Measurements from ENCODE around the gene SPAG16.

- TF ChIP-seq EP300 (IDR thresholded peaks at IDR 0.05) = no peak
- TF ChIP-seq CHD2 (IDR thresholded peaks at IDR 0.05; ENCODE audit: low read length, partially characterized antibody) = no peak
- no peak for TF ChIP-seq NR3C1 (IDR thresholded peaks at IDR 0.05)
- TF ChIP-seq POLR2A (IDR thresholded peaks at IDR 0.05; ENCODE audit: low read length) = no peak
- no peak for TF ChIP-seq CTCF (IDR thresholded peaks at IDR 0.05)
- TF ChIP-seq USF2 (IDR thresholded peaks at IDR 0.05) = no peak
- TF ChIP-seq RAD21 (conservative IDR thresholded peaks at IDR 0.05 in 1 of 2, IDR thresholded peaks at IDR 0.05 in 1 of 2) = no peak
Measured at GRCh38 chr2:214382229-214382628, 1098.0 kb downstream of the SPAG16 start.

All from A549 (cell line).